HG02763 (cell line): ENCODE data around the gene CCNB3.
"Not testable (repeated sequence)": the region's sequence is repeated elsewhere in the genome, so short reads cannot be mapped to it uniquely, and the experiment has no call there.

ENCODE experiments used
- ATAC-seq: cut with Tn5 transposase; IDR thresholded peaks from one replicate; pipeline ENCODE4 v1.9.1; 2021; ENCODE audit warnings: mild to moderate bottlenecking, moderate library complexity; ENCODE audit not compliant: unreplicated experiment

CCNB3 gene

GRCh38 chrX:50204364-50204899 lies at the start of gene CCNB3:
Gene CCNB3, plus strand, starts transcription at chrX:50204765. Its CDS starts 80,399 bp downstream, at chrX:50285164.
- peak; percentile 97 for ATAC-seq

GRCh38 chrX:50157545-50158135 lies 46.9 kb upstream of the CCNB3 start:
- no peak for ATAC-seq

GRCh38 chrX:50158593-50158992 lies 46.0 kb upstream of the CCNB3 start:
- ATAC-seq = no peak

- no peak for ATAC-seq
These were observed 43.4 kb upstream of the CCNB3 start for GRCh38 chrX:50161127-50161526.

- ATAC-seq = no peak
These were observed 38.8 kb upstream of the CCNB3 start for GRCh38 chrX:50165727-50166126.

- ATAC-seq = no peak
These were observed 37.2 kb upstream of the CCNB3 start for GRCh38 chrX:50167366-50167765.

- no peak for ATAC-seq
These were observed 36.3 kb upstream of the CCNB3 start for GRCh38 chrX:50168241-50168687.

GRCh38 chrX:50169717-50170116 lies 34.8 kb upstream of the CCNB3 start:
- no peak for ATAC-seq

GRCh38 chrX:50180073-50180940 lies 24.3 kb upstream of the CCNB3 start:
- ATAC-seq = no peak

GRCh38 chrX:50183891-50184290 lies 20.7 kb upstream of the CCNB3 start:
- no peak for ATAC-seq

GRCh38 chrX:50188859-50189600 lies 15.5 kb upstream of the CCNB3 start:
- no peak for ATAC-seq

GRCh38 chrX:50198348-50198747 lies 6.2 kb upstream of the CCNB3 start:
- no peak for ATAC-seq

GRCh38 chrX:50200907-50201306 lies 3.7 kb upstream of the CCNB3 start, which contains the start of gene AKAP4:
Gene AKAP4, minus strand, starts transcription at chrX:50201007. Its CDS starts 118 bp downstream, at chrX:50200889.
- no peak for ATAC-seq

- no peak for ATAC-seq
These were observed 2.0 kb upstream of the CCNB3 start for GRCh38 chrX:50202539-50202938.

GRCh38 chrX:50206753-50207152 lies 2.2 kb downstream of the CCNB3 start:
- ATAC-seq = no peak

- ATAC-seq = no peak
These were observed 6.9 kb downstream of the CCNB3 start for GRCh38 chrX:50211510-50211909.

GRCh38 chrX:50281253-50281652 lies 76.7 kb downstream of the CCNB3 start:
- ATAC-seq = no peak

- no peak for ATAC-seq
These were observed 122.7 kb downstream of the CCNB3 start for GRCh38 chrX:50327235-50327634.

- not testable (repeated sequence) for ATAC-seq
These were observed 128.1 kb downstream of the CCNB3 start for GRCh38 chrX:50332668-50333067.

GRCh38 chrX:50333308-50333707 lies 128.7 kb downstream of the CCNB3 start:
- ATAC-seq = no peak

- no peak for ATAC-seq
These were observed 139.4 kb downstream of the CCNB3 start for GRCh38 chrX:50343917-50344316.
